ENCODE results near the gene GPC1.
"Not testable (repeated sequence)": the region's sequence is repeated elsewhere in the genome, so short reads cannot be mapped to it uniquely, and the experiment has no call there.

The GPC1 gene

GRCh38 chr2:240435457-240435947 lies at the start of gene GPC1:
TSS of gene GPC1 (plus strand) at chr2:240435663. CDS start at chr2:240435919, 256 bp downstream.
- no peak for DNase-seq

- no peak for DNase-seq
These were observed 49.1 kb upstream of the GPC1 start for GRCh38 chr2:240386326-240386725.

- DNase-seq, result not testable (repeated sequence)
These were observed 48.7 kb upstream of the GPC1 start for GRCh38 chr2:240386743-240387142.

- DNase-seq, result no peak
These were observed 48.2 kb upstream of the GPC1 start for GRCh38 chr2:240387325-240387668.

- DNase-seq, result peak; percentile 64
These were observed 47.6 kb upstream of the GPC1 start for GRCh38 chr2:240387669-240388358.

GRCh38 chr2:240388471-240389301 lies 46.8 kb upstream of the GPC1 start:
- no peak for DNase-seq

- DNase-seq, result no peak
These were observed 46.1 kb upstream of the GPC1 start for GRCh38 chr2:240389302-240389805.

- DNase-seq, result peak; percentile 16
These were observed 45.1 kb upstream of the GPC1 start for GRCh38 chr2:240390091-240391073.

- DNase-seq, result no peak
These were observed 44.1 kb upstream of the GPC1 start for GRCh38 chr2:240391111-240392051.

GRCh38 chr2:240392084-240392947 lies 43.1 kb upstream of the GPC1 start:
- peak; percentile 49 for DNase-seq

- peak; percentile 15 for DNase-seq
These were observed 42.3 kb upstream of the GPC1 start for GRCh38 chr2:240392948-240393830.

- DNase-seq, result no peak
These were observed 41.5 kb upstream of the GPC1 start for GRCh38 chr2:240393831-240394410.

GRCh38 chr2:240394549-240394948 lies 40.9 kb upstream of the GPC1 start:
- DNase-seq, result no peak

- no peak for DNase-seq
These were observed 40.0 kb upstream of the GPC1 start for GRCh38 chr2:240395448-240395847.

- no peak for DNase-seq
These were observed 39.4 kb upstream of the GPC1 start for GRCh38 chr2:240395896-240396622.

- DNase-seq, result no peak
These were observed 38.6 kb upstream of the GPC1 start for GRCh38 chr2:240396623-240397541.

GRCh38 chr2:240397542-240397916 lies 37.9 kb upstream of the GPC1 start:
- DNase-seq, result peak; percentile 27
